ENCODE measurements around the gene PIP. TPM values are rescaled to one million over a fixed set of nuclear protein-coding genes. Genes with fewer than 3 reads are reported as not detected.
"Not testable (repeated sequence)": the region's sequence is repeated elsewhere in the genome, so short reads cannot be mapped to it uniquely, and the experiment has no call there.

PIP gene
- total RNA-seq, 1 donor from 2014 or later = not detected

DNA sequence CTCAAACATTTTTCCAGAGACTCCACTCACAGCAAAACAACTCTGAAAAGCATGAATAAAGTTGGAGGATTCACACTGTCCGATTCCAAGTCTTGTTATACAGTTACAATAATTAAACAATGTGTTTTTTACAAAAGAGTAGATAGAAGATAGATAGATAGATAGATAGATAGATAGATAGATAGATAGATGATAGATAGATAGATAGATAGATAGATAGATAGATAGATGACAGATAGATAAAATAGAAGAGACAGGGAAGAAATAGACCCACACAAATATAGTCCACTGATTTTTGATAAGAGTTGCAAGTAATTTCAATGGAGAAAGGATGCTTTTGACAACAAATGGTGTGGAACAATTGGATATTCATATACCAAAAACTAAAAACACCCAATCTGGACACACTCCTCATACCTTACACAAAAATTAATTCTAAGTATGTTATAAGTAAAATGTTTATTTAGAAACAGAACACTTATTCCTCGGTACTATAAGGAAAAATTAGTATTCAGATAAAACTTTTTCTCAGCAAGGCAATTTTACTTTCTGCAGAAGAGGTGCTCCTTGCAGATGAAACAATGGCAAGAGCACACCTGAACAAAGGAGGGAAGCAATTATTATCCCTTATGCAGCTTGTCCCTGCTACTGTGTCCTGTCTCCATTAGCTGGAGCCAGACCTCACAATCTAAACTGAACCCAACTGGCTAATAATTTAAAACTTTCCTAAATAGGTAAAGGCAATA lies 45.7 kb downstream of the PIP start:
- TF ChIP-seq, protein P1, sequence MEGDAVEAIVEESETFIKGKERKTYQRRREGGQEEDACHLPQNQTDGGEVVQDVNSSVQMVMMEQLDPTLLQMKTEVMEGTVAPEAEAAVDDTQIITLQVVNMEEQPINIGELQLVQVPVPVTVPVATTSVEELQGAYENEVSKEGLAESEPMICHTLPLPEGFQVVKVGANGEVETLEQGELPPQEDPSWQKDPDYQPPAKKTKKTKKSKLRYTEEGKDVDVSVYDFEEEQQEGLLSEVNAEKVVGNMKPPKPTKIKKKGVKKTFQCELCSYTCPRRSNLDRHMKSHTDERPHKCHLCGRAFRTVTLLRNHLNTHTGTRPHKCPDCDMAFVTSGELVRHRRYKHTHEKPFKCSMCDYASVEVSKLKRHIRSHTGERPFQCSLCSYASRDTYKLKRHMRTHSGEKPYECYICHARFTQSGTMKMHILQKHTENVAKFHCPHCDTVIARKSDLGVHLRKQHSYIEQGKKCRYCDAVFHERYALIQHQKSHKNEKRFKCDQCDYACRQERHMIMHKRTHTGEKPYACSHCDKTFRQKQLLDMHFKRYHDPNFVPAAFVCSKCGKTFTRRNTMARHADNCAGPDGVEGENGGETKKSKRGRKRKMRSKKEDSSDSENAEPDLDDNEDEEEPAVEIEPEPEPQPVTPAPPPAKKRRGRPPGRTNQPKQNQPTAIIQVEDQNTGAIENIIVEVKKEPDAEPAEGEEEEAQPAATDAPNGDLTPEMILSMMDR (IDR thresholded peaks at IDR 0.05) = no peak
- H3K27me3 Mint-ChIP-seq = no peaks in the 10 kb centered on the region
- peaks cover 6% of the 10 kb centered on the region for H3K9me3 Mint-ChIP-seq
- CTCF ChIA-PET = interaction anchor here (1.0 to 1.1 kb wide), 2 partner anchors 38 to 168 kb away, joined by 3 to 4 read pairs; no protein-coding TSS in a partner anchor
- intact Hi-C loops (cut with micrococcal nuclease) = no loop called here
- H3K27ac Mint-ChIP-seq = no peak overlapping the region
- POLR2A ChIA-PET = no interaction called here
- no peak for DNase-seq
- H3K4me3 Mint-ChIP-seq = no peak overlapping the region
- ATAC-seq (ENCODE audit: low read depth) = no peak
- H3K4me1 Mint-ChIP-seq = peaks cover 21% of the 10 kb centered on the region
- H3K36me3 Mint-ChIP-seq (ENCODE audit: low read depth) = peaks cover 4% of the 10 kb centered on the region

DNA sequence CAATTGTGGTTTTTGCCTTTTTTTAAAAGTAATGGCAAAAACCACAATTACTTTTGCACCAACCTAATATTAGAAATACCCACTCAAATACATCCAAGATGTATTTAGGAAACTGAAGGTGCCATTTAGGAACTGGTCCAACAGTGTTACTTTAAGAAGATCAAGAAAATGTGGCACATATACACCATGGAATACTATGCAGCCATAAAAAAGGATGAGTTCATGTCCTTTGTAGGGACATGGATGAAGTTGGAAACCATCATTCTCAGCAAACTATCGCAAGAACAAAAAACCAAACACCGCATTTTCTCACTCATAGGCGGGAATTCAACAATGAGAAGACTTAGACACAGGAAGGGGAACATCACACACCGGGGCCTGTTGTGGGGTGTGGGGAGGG lies 48.9 kb downstream of the PIP start:
- DNase-seq; H3K36me3 Mint-ChIP-seq (ENCODE audit: low read depth); ATAC-seq (ENCODE audit: low read depth); H3K9me3 Mint-ChIP-seq; H3K4me3 Mint-ChIP-seq; CTCF ChIA-PET; intact Hi-C loops (cut with micrococcal nuclease); H3K27ac Mint-ChIP-seq; H3K27me3 Mint-ChIP-seq: not testable (repeated sequence)
- POLR2A ChIA-PET = interaction anchor here (0.6 to 1.3 kb wide), 4 partner anchors 8 to 163 kb away, joined by 3 to 4 read pairs (median 3); no protein-coding TSS in a partner anchor
- peaks cover 43% of the 10 kb centered on the region for H3K4me1 Mint-ChIP-seq

DNA sequence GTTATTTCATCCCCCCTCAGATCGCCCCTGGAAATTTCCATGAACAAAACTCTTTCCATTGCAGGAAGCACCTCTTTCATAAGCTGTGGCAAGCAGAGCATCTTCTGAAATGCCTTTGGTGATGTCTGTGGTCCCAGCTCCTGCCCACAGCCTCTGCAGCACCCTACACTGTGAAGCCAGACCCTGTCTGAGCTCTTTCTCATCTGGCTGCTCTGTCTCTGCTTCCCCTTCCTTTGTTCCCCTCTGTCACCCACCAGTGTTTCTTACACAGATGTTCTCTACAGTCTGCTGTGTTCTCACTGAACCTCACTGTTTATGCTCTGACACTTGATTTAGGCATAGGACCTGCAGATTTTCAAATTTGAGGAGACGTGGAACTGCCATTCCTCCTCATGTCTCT lies 49.5 kb downstream of the PIP start:
- CTCF ChIA-PET = no interaction called here
- Mint-ChIP-seq H3K9me3 (peaks cover 4% of the 10 kb centered on the region), H3K4me1 (peaks cover 43% of the 10 kb centered on the region), H3K4me3 (no peak overlapping the region), H3K36me3 (ENCODE audit: low read depth) (peaks cover 4% of the 10 kb centered on the region), H3K27me3 (peaks cover 2% of the 10 kb centered on the region), H3K27ac (peak overlapping the region; percentile 42)
- TF ChIP-seq, protein P1 (IDR thresholded peaks at IDR 0.05) = no peak
- POLR2A ChIA-PET = interaction anchor here (0.6 to 1.3 kb wide), 4 partner anchors 9 to 164 kb away, joined by 3 to 4 read pairs (median 3); no protein-coding TSS in a partner anchor
- DNase-seq (no peak), ATAC-seq (ENCODE audit: low read depth) (peak; percentile 91)
- intact Hi-C loops (cut with micrococcal nuclease) = no loop called here

DNA sequence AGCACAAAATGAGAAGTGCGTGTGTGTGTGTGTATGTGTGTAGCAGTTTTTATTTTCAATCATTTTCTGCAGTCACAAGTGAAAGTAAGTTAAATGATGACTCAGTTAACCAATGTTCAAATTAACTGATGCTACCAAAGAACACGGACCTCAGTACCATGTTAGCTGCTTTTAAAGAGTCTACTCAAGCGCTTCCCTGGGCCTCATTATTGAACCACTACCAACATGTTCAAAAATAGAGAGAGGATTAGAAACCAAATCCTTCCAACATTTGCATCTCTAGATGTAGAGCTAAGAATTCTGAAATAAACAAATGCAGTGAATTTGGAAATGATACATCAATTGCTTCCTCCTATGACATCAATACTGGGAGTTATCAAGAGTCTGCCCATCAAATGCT lies 51.1 kb downstream of the PIP start, which contains the start of gene TAS2R39:
TSS of gene TAS2R39 (plus strand) at position 396 of the 400 bp plus-strand sequence. CDS start at position 396, 0 bp downstream.
- H3K4me3 Mint-ChIP-seq = no peak within 1 kb of the TSS
- H3K36me3 Mint-ChIP-seq (ENCODE audit: low read depth) = peaks cover 2% of the 10 kb centered on the region
- H3K27ac Mint-ChIP-seq = no peak within 1 kb of the TSS
- DNase-seq (no peak), ATAC-seq (ENCODE audit: low read depth) (peak; percentile 47)
- ChIA-PET POLR2A (no interaction called here), CTCF (interaction anchor here (1.5 to 2.0 kb wide), 2 partner anchors 32 to 174 kb away, joined by 5 to 8 read pairs; no protein-coding TSS in a partner anchor)
- TF ChIP-seq, protein P1 (IDR thresholded peaks at IDR 0.05) = no peak
- H3K27me3 Mint-ChIP-seq = peaks cover 2% of the 10 kb centered on the region
- H3K4me1 Mint-ChIP-seq = peaks cover 43% of the 10 kb centered on the region
- H3K9me3 Mint-ChIP-seq = peaks cover 1% of the 10 kb centered on the region
- intact Hi-C loops (cut with micrococcal nuclease) = no loop called here

DNA sequence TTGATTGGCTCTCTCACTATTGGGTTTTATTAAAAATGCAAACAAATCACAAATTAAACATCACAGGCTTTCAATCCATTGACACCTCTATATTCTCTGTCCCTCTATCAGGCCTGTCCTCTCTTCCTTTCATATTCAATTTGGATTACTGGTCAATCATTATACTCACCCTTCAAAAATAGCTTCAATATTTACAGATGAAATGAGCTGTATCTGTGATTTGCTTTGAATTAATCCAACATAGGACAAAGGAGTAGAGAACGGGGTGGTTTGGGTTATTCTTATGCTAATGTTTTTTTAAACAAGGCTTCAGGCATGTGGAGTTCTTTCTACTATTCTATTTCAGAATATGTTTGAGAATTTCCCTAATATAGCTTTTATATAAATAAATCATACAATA lies 53.7 kb downstream of the PIP start:
- peaks cover 37% of the 10 kb centered on the region for H3K4me1 Mint-ChIP-seq
- intact Hi-C loops (cut with micrococcal nuclease) = no loop called here
- H3K27me3 Mint-ChIP-seq = peaks cover 2% of the 10 kb centered on the region
- no peaks in the 10 kb centered on the region for H3K9me3 Mint-ChIP-seq
- H3K36me3 Mint-ChIP-seq (ENCODE audit: low read depth) = no peaks in the 10 kb centered on the region
- TF ChIP-seq, protein P1 (IDR thresholded peaks at IDR 0.05) = no peak
- DNase-seq = no peak
- no peak for ATAC-seq (ENCODE audit: low read depth)
- ChIA-PET CTCF (no interaction called here), POLR2A (no interaction called here)
- H3K4me3 Mint-ChIP-seq = no peak overlapping the region
- H3K27ac Mint-ChIP-seq = no peak overlapping the region

Data from activated B cell treated with CpG ODN at 0.5 μM for 24 hours (primary cell).